Measurements from ENCODE around the gene KRT83.

GRCh38 chr12:52361553-52361952 lies 40.4 kb upstream of the KRT83 start:
- TF ChIP-seq CTCF (IDR thresholded peaks at IDR 0.05) (no peak), POLR2A (IDR thresholded peaks at IDR 0.05) (no peak)

Measured in testis (tissue), 2 donors.